HG02970 (cell line): Measurements from ENCODE around the gene CDHR2.
"Not testable (repeated sequence)": the region's sequence is repeated elsewhere in the genome, so short reads cannot be mapped to it uniquely, and the experiment has no call there.

Source experiments
- ATAC-seq: cut with Tn5 transposase; IDR thresholded peaks from one replicate; pipeline ENCODE4 v1.9.1; 2021; ENCODE audit warnings: mild to moderate bottlenecking, moderate library complexity, moderate number of reproducible peaks; ENCODE audit not compliant: unreplicated experiment, low FRiP score

CDHR2 gene

GRCh38 chr5:176568657-176569056, 19.5 kb downstream of the CDHR2 start:
- ATAC-seq: no peak

GRCh38 chr5:176570044-176570443, 20.9 kb downstream of the CDHR2 start:
- no peak for ATAC-seq

GRCh38 chr5:176573564-176574296, 24.6 kb downstream of the CDHR2 start:
- no peak for ATAC-seq

GRCh38 chr5:176574297-176574591, 25.1 kb downstream of the CDHR2 start:
- no peak for ATAC-seq

- no peak for ATAC-seq
These were observed 25.9 kb downstream of the CDHR2 start for GRCh38 chr5:176575066-176575465.

- ATAC-seq: no peak
These were observed 26.6 kb downstream of the CDHR2 start for GRCh38 chr5:176575488-176576422.

- ATAC-seq: no peak
These were observed 28.4 kb downstream of the CDHR2 start for GRCh38 chr5:176577312-176578176.

- ATAC-seq: no peak
These were observed 29.3 kb downstream of the CDHR2 start for GRCh38 chr5:176578391-176578808.

- ATAC-seq: no peak
These were observed 30.2 kb downstream of the CDHR2 start for GRCh38 chr5:176579323-176579722.

- ATAC-seq: no peak
These were observed 32.2 kb downstream of the CDHR2 start for GRCh38 chr5:176581361-176581760.

GRCh38 chr5:176583076-176583475, 33.9 kb downstream of the CDHR2 start:
- no peak for ATAC-seq

GRCh38 chr5:176587398-176587797, 38.3 kb downstream of the CDHR2 start:
- no peak for ATAC-seq

- no peak for ATAC-seq
These were observed 39.2 kb downstream of the CDHR2 start for GRCh38 chr5:176588297-176588696.

- no peak for ATAC-seq
These were observed 40.1 kb downstream of the CDHR2 start for GRCh38 chr5:176589039-176589769.

GRCh38 chr5:176590035-176590717, 41.0 kb downstream of the CDHR2 start:
- ATAC-seq: no peak

- ATAC-seq: not testable (repeated sequence)
These were observed 42.5 kb downstream of the CDHR2 start for GRCh38 chr5:176591667-176592066.

GRCh38 chr5:176592573-176592972, 43.4 kb downstream of the CDHR2 start:
- ATAC-seq: no peak

GRCh38 chr5:176593273-176593869, 44.2 kb downstream of the CDHR2 start:
- ATAC-seq: no peak

GRCh38 chr5:176594554-176594953, 45.4 kb downstream of the CDHR2 start:
- no peak for ATAC-seq
